Body of pancreas (tissue), 4 donors: Measurements from ENCODE around the gene SLC48A1. TPM values are rescaled to one million over a fixed set of nuclear protein-coding genes. Genes with fewer than 3 reads are reported as not detected.

ENCODE experiments used
- ATAC-seq: fragments of 150-250 bp; one replicate; pipeline ENCODE4 v1.9.1; 2016
- DNase-seq, 4 donors: peaks; one replicate each; pipeline ENCODE4 v3.0.0-alpha.2; 2019
- H3K27ac ChIP-seq, 4 donors: fragments of 200-600 bp; sonication (generic); 1 replicate in 3 of 4; 2 replicates in 1 of 4; pipeline versions ENCODE4 v1.5.1 to v1.6.1; 2016 to 2019; ENCODE audit warnings: mild to moderate bottlenecking in 1 of 4, mixed read lengths in 1 of 4, moderate library complexity in 1 of 4
- H3K27me3 ChIP-seq, 2 donors: fragments of 200-600 bp; sonication (generic); one replicate each; pipeline ENCODE4 v1.6.0; 2016; ENCODE audit warnings: mild to moderate bottlenecking in 1 of 2
- H3K36me3 ChIP-seq, 2 donors: fragments of 200-600 bp; sonication (generic); replicated peaks in 1 of 2; 2 replicates each; pipeline ENCODE4 v1.5.1; 2016; ENCODE audit warnings: low read depth in 2 of 2; ENCODE audit not compliant: insufficient read depth in 1 of 2
- H3K4me1 ChIP-seq: fragments of 200-600 bp; sonication (generic); one replicate; pipeline ENCODE4 v1.6.0; 2016
- H3K4me3 ChIP-seq, 2 donors: fragments of 200-600 bp; sonication (generic); 1 replicate in 1 of 2; 2 replicates in 1 of 2; pipeline ENCODE4 v1.5.1; 2016 to 2019
- H3K9me3 ChIP-seq, 3 donors: fragments of 200-600 bp; sonication (generic); 1 replicate in 2 of 3; 2 replicates in 1 of 3; pipeline ENCODE4 v1.5.1; 2016
- POLR2A ChIP-seq, 3 donors: fragments of 450-650 bp; IDR thresholded peaks; one replicate each; pipeline ENCODE4 v1.6.1; 2016; ENCODE audit warnings: antibody characterized with exemption in 3 of 3, mild to moderate bottlenecking in 2 of 3
- WGBS, 2 donors: methylation state at CpG; one replicate each; pipeline ENCODE4 v1.1.5; 2017; 5-methylcytosine and 5-hydroxymethylcytosine counted together
- intact Hi-C: fragments of 100-400 bp; cut with DNase I; formaldehyde crosslinking; loops from one replicate; pipeline ENCODE4 v1.15.1; 2023
- total RNA-seq, 2 donors: library from RNA; depleted of rRNA; stranded (reverse); fragments of >200 nt; gene quantifications; one replicate each; pipeline ENCODE4 v1.1.0, GENCODE V29; 2016
- TF ChIP-seq, protein P1 (sequence below), 7 experiments: fragments of 450-650 bp in 4 of 7; fragments of 200-600 bp in 3 of 7; sonication (generic) in 3 of 7; IDR thresholded peaks; one replicate each; pipeline ENCODE4 v1.5.1; 2016 to 2019; ENCODE audit warnings: antibody characterized with exemption in 7 of 7

Gene SLC48A1
- total RNA-seq, 2 donors from 2014 or later: 12.7 to 22.1 TPM

DNA sequence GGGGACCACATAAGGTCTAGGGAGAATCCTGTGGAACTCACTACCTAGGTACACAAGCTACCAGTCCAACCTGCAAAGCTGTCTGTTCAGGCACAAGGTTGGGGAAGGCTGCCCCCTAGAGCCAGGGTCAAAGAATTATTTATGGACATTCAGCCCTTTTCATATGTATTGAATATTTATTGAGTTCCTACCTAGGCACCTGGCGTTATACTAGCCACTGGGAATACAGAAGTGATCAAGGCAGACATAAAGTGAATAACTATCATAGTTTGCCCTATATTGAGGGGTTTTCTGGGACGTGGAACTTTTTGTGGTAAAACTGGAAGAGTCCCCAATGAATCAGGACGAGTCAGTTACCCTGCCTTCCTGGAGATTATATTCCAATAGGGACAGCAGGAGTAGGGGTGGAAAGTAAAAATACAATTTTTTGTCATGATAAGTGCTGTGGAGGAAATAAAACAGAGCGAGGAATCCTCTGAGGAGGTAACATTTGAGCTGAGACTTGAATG, 5.8 kb upstream of the SLC48A1 start:
- WGBS, 2 donors: 27 to 34% methylated on average over 4 of the region's 4 CpGs
- TF ChIP-seq, protein P1, sequence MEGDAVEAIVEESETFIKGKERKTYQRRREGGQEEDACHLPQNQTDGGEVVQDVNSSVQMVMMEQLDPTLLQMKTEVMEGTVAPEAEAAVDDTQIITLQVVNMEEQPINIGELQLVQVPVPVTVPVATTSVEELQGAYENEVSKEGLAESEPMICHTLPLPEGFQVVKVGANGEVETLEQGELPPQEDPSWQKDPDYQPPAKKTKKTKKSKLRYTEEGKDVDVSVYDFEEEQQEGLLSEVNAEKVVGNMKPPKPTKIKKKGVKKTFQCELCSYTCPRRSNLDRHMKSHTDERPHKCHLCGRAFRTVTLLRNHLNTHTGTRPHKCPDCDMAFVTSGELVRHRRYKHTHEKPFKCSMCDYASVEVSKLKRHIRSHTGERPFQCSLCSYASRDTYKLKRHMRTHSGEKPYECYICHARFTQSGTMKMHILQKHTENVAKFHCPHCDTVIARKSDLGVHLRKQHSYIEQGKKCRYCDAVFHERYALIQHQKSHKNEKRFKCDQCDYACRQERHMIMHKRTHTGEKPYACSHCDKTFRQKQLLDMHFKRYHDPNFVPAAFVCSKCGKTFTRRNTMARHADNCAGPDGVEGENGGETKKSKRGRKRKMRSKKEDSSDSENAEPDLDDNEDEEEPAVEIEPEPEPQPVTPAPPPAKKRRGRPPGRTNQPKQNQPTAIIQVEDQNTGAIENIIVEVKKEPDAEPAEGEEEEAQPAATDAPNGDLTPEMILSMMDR (IDR thresholded peaks at IDR 0.05): peak; percentile 47 to 90 (median 75)
- TF ChIP-seq POLR2A (IDR thresholded peaks at IDR 0.05): no peak
- Histone ChIP-seq H3K27ac (no peak overlapping the region), H3K27me3 (no peaks in the 10 kb centered on the region), H3K36me3 (no peaks in the 10 kb centered on the region), H3K9me3 (no peaks in the 10 kb centered on the region), H3K4me3 (no peak overlapping the region), H3K4me1 (peaks cover 8% of the 10 kb centered on the region)
- DNase-seq: peak; percentile 65 to 79 (median 73)
- intact Hi-C loops: no loop called here
- peak; percentile 75 for ATAC-seq

DNA sequence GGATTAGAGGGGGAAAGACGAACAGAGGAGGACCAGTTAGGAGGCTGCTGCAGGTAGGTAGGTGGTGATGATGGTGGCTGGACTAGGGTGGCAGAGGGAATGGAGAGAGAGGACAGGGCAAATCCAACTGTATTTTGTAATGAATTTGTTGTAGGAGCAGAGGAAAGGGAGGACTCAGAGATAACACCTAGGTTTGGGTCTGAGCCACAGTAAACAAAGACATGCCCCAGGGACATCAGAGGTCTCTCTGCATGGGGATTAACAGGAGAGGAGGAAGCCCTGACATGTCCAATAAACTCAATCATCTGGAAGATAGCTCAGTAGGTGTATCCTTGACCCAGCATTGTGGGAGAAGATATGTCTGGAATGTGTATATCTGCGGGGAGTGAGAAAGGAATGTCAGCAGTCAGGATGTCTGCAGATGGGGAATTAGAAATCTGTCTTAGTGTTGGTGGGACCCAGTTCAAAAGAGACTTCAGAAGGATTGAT, 4.7 kb upstream of the SLC48A1 start:
- no peak overlapping the region for H3K4me3 ChIP-seq
- no peaks in the 10 kb centered on the region for H3K36me3 ChIP-seq
- DNase-seq: no peak
- no peaks in the 10 kb centered on the region for H3K27me3 ChIP-seq
- WGBS, 2 donors: 35 to 41% methylated on average over 2 of the region's 2 CpGs
- ATAC-seq: no peak
- intact Hi-C loops: no loop called here
- TF ChIP-seq POLR2A (IDR thresholded peaks at IDR 0.05): no peak
- TF ChIP-seq, protein P1 (IDR thresholded peaks at IDR 0.05): no peak
- H3K4me1 ChIP-seq: peaks cover 9% of the 10 kb centered on the region
- no peaks in the 10 kb centered on the region for H3K9me3 ChIP-seq
- no peak overlapping the region for H3K27ac ChIP-seq

DNA sequence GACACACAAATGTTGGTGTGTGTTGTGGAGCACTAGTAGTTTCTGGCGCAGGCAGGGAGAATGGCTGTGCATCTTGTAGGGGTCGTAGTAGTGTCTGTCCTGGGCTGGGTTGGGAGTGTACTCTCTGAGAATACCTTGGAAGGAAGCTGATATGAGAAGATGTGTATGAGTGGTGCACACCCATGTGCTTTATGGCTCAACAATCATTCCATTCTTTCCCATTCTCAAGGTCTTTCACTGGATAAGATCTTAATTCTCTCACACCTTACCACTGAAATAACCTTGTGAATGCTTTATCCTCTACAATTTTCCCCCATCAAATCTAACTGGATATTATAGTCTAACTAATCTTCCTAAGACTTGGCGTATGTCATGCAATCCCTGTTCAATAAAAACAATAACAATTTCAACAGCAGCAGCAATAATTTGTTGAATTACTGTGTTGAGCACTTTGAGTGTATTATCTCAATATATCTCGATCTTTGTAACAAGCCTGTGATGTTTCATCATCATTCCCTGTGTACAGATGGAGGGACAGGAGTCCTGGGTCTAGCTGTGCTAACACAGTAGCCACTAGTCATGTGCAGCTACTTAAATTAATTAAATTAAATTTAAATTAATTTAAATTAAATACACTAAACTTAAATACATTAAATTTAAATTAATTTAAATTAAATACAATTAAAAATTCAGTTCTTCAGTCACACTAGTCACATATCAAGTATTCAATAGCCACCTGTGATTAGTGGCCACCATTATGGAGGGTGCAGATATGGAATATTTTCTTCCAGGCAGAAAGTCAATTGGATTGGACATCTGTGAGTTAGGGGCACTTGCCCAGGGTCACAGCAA, 3.6 kb upstream of the SLC48A1 start:
- no peaks in the 10 kb centered on the region for H3K36me3 ChIP-seq
- WGBS, 2 donors: 68 to 73% methylated on average over 4 of the region's 4 CpGs
- no peak overlapping the region for H3K4me3 ChIP-seq
- intact Hi-C loops: no loop called here
- H3K27ac ChIP-seq: no peak overlapping the region
- no peaks in the 10 kb centered on the region for H3K27me3 ChIP-seq
- TF ChIP-seq, protein P1 (IDR thresholded peaks at IDR 0.05): no peak
- no peak for TF ChIP-seq POLR2A (IDR thresholded peaks at IDR 0.05)
- no peak for ATAC-seq
- H3K9me3 ChIP-seq: no peaks in the 10 kb centered on the region
- peaks cover 15% of the 10 kb centered on the region for H3K4me1 ChIP-seq
- DNase-seq: no peak

DNA sequence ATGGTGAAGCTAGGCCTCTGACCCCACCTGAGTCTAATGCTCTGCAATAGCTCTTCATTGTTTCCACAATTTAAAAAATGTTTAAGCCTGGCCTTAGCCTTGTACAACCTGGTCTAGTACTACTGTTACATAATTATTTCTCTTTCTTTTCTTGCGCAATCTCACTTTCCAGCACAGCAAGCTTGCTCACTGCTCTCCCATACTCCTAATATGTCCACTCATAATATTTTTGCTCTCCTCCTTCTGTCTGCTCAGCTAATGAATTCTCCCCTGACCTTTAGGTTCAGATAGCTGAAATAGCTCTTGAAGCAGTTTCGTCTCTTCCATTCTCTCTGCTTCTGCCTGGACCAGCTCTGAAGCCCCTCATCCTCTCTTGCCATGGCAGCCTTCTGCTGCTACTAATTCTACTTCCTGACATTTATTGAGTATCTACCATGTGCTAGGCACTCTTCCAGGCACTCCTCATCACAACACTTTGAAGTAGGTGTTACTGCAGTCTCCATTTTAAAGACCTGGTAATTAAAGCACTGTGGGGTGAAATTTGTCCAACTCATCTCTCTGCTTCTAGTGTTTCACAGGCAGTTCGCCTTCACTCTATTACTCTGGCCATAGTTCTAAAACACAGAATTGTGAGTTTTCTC, 2.8 kb upstream of the SLC48A1 start:
- Histone ChIP-seq H3K36me3 (no peaks in the 10 kb centered on the region), H3K9me3 (no peaks in the 10 kb centered on the region), H3K4me1 (peaks cover 23% of the 10 kb centered on the region), H3K27me3 (no peaks in the 10 kb centered on the region), H3K4me3 (no peak overlapping the region), H3K27ac (no peak overlapping the region)
- no peak for ATAC-seq
- intact Hi-C loops: no loop called here
- TF ChIP-seq, protein P1 (IDR thresholded peaks at IDR 0.05): no peak
- TF ChIP-seq POLR2A (IDR thresholded peaks at IDR 0.05): no peak
- DNase-seq: no peak
- 78 to 86% methylated on average over 3 of the region's 3 CpGs for WGBS, 2 donors
